Right lobe of liver (tissue), 4 donors: ENCODE measurements around the gene CRYBG1.

Experiments used
- POLR2A ChIP-seq: fragments of 450-650 bp; IDR thresholded peaks from one replicate; pipeline ENCODE4 v1.6.1; 2017; ENCODE audit warnings: antibody characterized with exemption, mild to moderate bottlenecking
- TF ChIP-seq, protein P1 (sequence below), 4 donors: fragments of 200-600 bp in 3 of 4; fragments of 450-650 bp in 1 of 4; IDR thresholded peaks; one replicate each; pipeline versions ENCODE4 v1.5.1 to v1.8.0; 2016 to 2022; ENCODE audit warnings: antibody characterized with exemption in 4 of 4, mild to moderate bottlenecking in 2 of 4
- donor health status: DM: no; HTN: no; CAD: no.
- donor health status: DM: no; HTN: no; CAD: no.
- donor health status: DM: no; HTN: yes; CAD: no.

DNA sequence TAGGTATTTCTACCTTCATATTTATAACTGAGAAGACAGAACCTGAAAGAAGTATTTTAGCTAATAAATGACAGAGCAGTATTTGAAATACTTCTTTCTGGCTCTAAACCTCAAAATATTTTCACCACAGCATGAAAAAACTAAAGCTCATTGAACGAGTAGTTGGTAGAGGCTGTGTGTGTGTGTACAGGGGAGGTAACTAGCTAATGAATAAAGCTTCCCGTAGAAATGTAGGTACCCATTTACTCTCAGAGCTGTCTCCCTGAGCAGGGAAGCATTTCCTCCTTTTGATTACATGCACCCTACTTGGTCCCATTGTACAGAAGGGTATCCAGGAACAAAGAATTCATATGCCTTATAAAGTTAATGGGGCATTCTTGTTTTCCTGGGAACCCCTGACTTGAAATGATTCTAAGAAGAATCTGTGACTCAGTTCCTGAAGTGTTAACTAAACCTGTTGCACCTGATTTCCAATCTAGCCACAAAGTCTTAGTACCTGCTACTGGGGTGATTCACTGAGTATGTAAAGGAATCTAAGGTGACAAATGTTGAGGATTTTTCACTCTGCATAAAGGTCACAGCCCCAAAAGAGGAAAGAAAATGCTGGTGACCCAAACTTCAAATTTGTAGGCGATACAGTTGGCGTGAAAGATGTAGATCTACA, 12.5 kb downstream of the CRYBG1 start:
- TF ChIP-seq, protein P1, sequence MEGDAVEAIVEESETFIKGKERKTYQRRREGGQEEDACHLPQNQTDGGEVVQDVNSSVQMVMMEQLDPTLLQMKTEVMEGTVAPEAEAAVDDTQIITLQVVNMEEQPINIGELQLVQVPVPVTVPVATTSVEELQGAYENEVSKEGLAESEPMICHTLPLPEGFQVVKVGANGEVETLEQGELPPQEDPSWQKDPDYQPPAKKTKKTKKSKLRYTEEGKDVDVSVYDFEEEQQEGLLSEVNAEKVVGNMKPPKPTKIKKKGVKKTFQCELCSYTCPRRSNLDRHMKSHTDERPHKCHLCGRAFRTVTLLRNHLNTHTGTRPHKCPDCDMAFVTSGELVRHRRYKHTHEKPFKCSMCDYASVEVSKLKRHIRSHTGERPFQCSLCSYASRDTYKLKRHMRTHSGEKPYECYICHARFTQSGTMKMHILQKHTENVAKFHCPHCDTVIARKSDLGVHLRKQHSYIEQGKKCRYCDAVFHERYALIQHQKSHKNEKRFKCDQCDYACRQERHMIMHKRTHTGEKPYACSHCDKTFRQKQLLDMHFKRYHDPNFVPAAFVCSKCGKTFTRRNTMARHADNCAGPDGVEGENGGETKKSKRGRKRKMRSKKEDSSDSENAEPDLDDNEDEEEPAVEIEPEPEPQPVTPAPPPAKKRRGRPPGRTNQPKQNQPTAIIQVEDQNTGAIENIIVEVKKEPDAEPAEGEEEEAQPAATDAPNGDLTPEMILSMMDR (IDR thresholded peaks at IDR 0.05): no peak
- TF ChIP-seq POLR2A: no peak
